Right lobe of liver (tissue), 4 donors: ENCODE data around the gene SAYSD1.

ENCODE experiments used
- CTCF ChIP-seq, 4 donors: fragments of 200-600 bp in 3 of 4; fragments of 450-650 bp in 1 of 4; IDR thresholded peaks; one replicate each; pipeline versions ENCODE4 v1.5.1 to v1.8.0; 2016 to 2022; ENCODE audit warnings: antibody characterized with exemption in 4 of 4, mild to moderate bottlenecking in 2 of 4
- POLR2A ChIP-seq: fragments of 450-650 bp; IDR thresholded peaks from one replicate; pipeline ENCODE4 v1.6.1; 2017; ENCODE audit warnings: antibody characterized with exemption, mild to moderate bottlenecking
- donor health status: DM: no; HTN: no; CAD: no.
- donor health status: DM: no; HTN: no; CAD: no.
- donor health status: DM: no; HTN: yes; CAD: no.

- no peak for TF ChIP-seq CTCF (IDR thresholded peaks at IDR 0.05)
- no peak for TF ChIP-seq POLR2A
Observed at GRCh38 chr6:39074486-39074885, 40.5 kb downstream of the SAYSD1 start.
